Posterior vena cava (tissue), 2 donors: Measurements from ENCODE around the gene UNC119B. TPM values are rescaled to one million over a fixed set of nuclear protein-coding genes. Genes with fewer than 3 reads are reported as not detected.

Experiments
- DNase-seq: peaks from one replicate; pipeline ENCODE4 v3.0.0-alpha.2; 2020; ENCODE audit warnings: low spot score
- intact Hi-C, 2 donors: fragments of 100-400 bp; cut with DNase I; formaldehyde crosslinking; loops; one replicate each; pipeline versions ENCODE4 v1.14.1 to v1.14.2; 2022 to 2023
- total RNA-seq, 2 donors: library from RNA; stranded (reverse); fragmentation: NEBNext Ultra II Directional; extraction: Animal tissue kit (Norgen Biotek cat#: 25700); gene quantifications; one replicate each; pipeline ENCODE4 v1.2.1, GENCODE V29; 2021
- donor health status: DM: yes; HTN: yes; CAD: no.
- donor health status: DM: yes; HTN: yes; CAD: no.

Gene UNC119B
- total RNA-seq, 2 donors from 2014 or later = 20.6 to 21.3 TPM

DNA sequence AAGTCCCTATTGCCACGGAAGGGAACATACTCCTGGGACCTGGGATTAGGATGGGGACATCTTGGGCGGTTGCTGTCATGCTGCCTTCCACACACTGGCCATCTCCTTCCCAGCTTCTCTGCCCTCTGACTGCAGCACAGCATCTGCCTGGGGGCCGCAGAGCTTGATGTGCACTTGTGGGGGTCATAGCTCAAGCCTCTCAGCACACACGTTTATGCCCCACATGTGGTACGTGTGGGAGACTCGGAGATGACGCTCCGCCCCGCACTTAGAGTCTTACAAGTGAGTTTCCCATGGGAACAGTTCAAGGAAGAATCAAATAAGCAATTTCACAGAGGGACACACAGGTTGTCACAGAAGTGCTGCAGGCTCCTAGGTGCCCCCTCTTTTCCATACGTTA, 24.0 kb downstream of the UNC119B start:
- peak; percentile 64 for DNase-seq
- intact Hi-C loops = no loop called here

DNA sequence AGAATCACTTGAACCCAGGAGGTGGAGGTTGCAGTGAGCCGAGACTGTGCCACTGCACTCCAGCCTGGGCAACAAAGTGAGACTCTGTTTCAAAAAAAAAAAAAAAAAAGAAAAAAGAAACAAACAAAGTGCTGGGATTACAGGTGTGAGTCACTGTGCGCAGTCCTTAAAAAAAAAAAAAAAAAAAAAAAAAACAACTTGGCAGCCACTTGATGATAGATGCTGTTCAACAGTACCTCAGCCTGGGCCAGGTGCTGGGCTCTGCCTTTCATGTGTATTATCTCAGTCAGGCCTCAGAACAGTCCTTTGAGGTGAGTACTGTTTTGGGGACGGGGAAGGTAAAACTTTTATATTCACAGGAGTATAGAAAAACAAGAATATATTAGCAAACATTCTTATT, 24.9 kb downstream of the UNC119B start:
- DNase-seq = no peak
- intact Hi-C loops = no loop called here

DNA sequence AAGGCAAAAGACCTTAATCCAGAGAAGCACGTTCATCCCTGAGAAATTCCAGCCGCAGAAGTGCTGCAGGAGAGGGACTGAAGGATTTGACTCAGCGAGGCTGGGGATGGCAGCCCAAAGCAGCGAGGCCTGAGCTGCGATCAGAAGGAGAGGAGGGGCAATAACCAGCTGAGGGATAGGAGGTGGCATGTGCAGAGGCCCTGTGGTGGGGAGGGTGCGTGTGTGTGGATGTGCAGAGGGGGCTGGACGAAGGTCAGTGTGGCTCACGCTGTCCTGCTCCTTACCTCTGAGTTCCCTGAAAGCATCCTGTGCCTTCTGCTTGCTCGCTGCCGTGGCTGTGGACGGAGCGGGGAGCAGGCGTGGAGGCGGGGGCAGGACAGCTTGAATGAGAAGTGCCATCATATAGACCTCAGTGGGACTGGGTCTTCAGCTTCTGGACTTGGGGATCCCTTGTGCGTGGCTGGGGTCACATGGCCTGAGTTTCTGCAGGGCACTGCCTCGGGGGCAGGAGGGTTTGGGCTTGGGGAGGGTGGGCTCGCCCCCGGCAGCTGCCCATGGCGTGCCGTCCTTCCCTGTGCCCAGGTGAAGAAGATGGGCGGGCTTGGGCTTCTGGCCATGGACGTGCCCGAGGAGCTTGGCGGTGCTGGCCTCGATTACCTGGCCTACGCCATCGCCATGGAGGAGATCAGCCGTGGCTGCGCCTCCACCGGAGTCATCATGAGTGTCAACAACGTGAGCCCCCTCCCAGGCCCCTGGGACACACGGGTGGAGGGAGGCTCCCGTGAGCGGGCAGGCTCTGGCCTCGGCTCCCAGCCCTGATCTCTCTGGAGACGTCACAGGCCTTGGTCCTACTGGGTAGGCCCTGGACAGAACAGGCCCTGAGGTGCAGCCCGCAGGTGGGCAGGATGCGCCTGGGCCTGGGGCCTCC, 26.4 kb downstream of the UNC119B start:
- peak; percentile 82 for DNase-seq
- intact Hi-C loops = no loop called here

DNA sequence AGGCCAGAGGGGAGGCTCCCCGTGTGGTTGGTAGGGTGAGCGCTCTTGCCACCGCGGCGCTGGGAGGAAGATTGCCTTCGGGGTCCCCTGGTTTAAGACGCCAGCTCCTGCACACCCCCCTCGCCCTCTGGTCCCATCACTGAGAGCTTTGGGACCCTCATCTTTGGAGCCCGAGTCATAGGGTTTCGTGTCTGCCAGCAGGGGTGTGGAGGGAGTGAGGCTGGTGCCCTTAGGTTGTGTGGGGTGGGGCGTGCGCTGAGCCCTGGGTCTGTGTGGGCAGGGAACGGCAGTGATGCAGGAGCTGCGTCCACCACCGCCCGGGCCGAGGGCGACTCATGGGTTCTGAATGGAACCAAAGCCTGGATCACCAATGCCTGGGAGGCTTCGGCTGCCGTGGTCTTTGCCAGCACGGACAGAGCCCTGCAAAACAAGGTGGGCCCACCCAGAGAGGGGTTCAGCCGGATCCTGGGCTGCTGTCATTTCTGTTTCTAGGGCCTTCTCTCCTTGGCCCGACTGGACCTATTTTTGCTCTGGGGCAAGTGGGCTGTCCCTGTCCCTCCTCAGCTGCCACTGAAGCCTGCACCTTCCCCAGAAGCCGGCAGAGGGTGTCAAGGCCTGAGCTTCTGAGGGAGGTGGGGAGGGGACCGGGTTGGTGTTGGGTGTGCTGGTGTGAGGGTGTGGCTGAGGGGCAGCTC, 27.4 kb downstream of the UNC119B start:
- peak; percentile 75 for DNase-seq
- intact Hi-C loops = no loop called here

DNA sequence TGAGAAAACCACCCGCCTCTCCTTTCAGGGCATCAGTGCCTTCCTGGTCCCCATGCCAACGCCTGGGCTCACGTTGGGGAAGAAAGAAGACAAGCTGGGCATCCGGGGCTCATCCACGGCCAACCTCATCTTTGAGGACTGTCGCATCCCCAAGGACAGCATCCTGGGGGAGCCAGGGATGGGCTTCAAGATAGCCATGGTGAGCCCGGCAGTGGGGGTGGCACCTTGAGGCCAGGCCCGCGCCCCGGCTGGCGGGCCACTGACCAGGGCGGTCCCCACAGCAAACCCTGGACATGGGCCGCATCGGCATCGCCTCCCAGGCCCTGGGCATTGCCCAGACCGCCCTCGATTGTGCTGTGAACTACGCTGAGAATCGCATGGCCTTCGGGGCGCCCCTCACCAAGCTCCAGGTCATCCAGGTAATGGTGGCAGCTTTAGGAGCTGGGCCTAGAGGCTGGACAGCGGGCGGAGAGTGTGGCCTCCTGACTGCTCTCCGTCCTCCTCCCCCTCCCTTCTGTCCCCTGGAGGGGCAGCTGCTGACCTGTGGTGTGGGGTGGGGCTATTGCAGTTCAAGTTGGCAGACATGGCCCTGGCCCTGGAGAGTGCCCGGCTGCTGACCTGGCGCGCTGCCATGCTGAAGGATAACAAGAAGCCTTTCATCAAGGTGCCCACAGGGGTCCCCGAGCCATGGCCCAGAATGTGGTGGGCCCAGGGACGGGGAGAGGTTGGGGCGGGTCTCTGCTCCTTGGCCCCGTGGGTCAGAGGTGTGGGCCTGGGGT, 28.2 kb downstream of the UNC119B start:
- intact Hi-C loops = no loop called here
- DNase-seq = peak; percentile 76

DNA sequence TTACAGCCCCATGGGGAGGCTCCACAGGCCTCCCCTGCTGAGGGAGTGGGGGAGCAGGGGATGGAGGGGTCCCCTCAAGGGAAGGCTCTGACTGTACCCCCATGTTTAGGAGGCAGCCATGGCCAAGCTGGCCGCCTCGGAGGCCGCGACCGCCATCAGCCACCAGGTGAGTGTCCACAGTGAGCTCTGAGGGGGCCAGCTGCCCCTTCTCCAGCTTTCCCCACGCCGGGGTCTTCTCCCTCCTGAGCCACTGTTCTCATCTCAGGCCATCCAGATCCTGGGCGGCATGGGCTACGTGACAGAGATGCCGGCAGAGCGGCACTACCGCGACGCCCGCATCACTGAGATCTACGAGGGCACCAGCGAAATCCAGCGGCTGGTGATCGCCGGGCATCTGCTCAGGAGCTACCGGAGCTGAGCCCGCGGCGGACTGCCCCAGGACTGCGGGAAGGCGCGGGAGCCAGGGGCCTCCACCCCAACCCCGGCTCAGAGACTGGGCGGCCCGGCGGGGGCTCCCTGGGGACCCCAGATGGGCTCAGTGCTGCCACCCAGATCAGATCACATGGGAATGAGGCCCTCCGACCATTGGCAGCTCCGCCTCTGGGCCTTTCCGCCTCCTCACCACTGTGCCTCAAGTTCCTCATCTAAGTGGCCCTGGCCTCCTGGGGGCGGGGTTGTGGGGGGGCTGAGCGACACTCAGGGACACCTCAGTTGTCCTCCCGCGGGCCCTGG, 28.9 kb downstream of the UNC119B start:
- intact Hi-C loops = no loop called here
- DNase-seq = peak; percentile 73

DNA sequence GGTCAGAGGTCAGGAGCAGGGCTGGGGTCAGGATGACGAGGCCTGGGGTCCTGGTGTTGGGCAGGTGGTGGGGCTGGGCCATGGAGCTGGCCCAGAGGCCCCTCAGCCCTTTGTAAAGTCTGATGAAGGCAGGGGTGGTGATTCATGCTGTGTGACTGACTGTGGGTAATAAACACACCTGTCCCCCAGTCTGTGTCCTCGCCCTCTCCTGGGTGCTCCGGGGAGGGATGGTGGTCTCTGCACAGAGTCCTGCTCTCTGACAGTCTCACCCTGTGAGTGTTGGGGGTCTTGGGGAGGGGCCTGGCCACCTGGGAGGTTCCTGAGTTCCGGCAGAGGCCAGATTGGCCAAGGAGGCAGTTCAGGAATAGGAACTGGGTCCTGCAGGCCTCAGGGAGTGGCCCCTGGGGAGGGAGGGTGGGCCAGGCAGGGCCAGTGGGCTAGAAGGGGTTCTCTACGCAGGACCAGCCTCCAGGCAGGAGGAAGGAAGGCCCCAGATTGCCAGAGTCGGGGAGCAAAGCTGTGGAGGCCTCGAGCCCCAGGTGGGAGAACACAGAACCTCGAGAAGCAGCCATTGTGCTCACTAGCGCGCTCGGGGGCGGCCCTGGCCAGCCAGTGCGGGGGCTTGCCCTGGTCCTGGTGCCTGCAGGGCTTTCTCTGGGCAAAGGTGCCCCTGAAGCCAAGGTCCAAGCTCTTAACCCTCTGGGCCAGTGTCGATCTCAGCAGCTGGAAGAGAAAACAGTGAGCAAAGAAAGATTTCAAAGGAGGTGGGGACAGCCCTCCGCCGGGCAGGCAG, 29.8 kb downstream of the UNC119B start:
- DNase-seq = peak; percentile 71
- intact Hi-C loops = loop anchor here in 1 of 2 donors (10.0 kb wide), 1 partner anchor 225 kb away; no protein-coding TSS in a partner anchor

DNA sequence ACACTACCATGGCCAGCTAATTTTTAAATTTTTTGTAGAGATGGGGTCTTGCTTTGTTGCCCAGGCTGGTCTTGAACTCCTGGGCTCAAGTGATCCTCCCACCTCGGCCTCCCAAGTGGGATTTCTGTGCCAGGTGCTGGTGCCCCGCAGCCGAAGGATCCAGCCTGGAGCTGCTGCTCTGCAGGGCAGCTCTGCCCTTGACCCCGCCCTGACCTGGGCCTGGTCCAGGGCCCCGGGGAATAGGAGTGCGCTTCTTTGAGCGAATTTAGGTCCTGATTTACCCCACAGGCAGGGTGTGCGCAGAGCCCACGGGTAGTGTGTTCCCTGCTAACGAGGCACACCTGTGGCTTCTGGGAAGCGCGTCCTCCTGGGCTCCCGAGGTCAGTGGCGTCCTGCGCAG, 30.6 kb downstream of the UNC119B start:
- peak; percentile 47 for DNase-seq

DNA sequence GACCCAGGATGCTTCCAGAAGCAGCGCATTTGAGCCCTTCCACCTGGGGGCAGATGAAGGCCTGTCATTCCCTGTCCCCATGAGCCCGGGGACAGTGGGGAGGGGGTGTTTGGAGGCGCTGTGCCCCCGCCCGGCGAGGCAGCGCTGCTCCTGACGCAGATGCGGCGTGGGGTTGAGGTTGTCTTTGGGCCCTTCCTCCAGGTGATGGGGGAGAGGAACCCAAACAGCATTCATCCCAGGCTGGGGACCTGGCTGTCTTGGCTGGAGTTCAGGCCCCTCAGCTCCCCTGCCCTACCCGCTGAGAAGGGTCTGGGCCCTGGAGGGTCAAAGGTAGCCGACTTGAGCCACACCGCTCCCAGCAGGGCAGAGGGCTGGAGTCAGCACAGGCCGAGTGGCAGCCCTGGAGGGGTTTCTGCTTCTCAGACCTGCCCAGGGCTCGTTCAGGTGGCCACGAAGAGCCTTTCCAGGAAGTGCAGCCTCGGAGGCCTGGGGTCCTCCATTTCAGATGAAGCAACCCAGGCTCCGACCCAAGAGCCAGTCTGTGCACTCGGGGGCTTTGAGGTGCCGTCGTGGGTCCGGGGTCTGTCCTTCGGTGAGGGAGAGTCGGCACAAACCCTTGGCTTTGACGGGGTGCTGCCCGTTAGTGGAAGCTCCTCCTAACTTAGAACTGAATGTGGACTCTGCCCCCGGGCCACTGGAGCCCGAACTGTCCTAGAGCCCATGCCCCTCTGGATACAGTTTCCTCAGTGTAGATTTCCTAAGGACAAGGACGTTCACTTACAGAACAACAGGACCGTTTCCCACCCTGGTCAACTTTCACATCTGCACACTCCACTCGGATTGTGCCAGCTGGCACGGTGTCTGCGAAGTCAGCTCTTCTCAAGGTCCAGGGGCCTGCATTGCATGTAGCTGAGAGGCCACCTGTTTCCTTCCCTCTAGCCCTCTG, 31.5 kb downstream of the UNC119B start:
- intact Hi-C loops = loop anchor here in 1 of 2 donors (10.0 kb wide), 1 partner anchor 223 kb away; no protein-coding TSS in a partner anchor

More for the DNA sequence above, 30.6 kb downstream of the UNC119B start:
- intact Hi-C loops = loop anchor here in 1 of 2 donors (10.0 kb wide), 1 partner anchor 224 kb away; no protein-coding TSS in a partner anchor

DNA sequence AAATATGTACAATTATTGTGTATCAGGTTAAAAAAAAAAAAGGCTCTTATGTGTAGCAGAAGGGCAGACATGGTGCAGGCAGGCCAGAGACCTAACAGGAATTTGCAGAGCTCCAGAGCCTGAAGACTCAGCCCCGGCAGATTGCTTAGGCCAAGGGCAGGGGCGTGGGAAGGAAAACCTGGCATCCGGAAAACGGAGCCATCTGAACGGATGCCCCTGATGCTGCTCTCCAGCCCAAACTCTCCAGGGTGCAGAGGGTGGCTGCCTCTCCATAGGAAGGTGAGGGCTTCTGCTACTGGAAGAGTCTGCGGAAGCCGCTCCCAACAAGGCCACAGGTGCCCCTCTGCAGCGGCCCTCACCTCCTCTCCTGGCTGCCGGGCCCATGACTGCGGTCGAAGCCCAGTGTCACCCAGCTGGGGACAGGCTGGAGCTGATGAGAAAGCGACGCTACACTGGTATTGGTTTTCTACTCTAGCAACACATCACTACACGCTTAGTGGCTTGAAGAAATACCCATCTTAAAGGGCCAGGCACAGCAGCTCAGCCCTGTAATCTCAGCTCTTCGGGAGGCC, 34.8 kb downstream of the UNC119B start:
- no peak for DNase-seq
- intact Hi-C loops = loop anchor here in 1 of 2 donors (10.0 kb wide), 1 partner anchor 220 kb away; no protein-coding TSS in a partner anchor

More for the DNA sequence above, 31.5 kb downstream of the UNC119B start:
- DNase-seq = peak; percentile 76

DNA sequence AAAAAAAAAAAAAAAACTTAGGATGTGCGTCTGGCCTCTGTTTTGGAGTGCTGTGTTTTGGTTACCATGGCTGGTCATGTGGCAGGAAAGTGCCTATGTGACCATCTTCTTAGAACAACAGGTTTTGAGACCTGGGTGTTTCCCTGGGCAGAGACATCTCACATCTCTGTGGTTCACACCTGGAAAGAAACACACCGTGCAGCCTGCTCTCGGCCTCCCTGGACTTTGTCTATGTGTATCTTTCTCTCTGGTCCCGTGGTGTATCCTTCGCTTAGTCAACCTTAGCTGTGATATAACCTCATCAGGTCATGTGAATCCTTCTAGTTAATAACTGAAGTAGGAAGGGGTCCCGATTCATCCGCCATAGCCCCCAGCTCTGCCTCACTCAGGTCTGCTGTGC, 38.0 kb downstream of the UNC119B start:
- intact Hi-C loops = loop anchor here in 1 of 2 donors (10.0 kb wide), 1 partner anchor 217 kb away; no protein-coding TSS in a partner anchor
- no peak for DNase-seq

DNA sequence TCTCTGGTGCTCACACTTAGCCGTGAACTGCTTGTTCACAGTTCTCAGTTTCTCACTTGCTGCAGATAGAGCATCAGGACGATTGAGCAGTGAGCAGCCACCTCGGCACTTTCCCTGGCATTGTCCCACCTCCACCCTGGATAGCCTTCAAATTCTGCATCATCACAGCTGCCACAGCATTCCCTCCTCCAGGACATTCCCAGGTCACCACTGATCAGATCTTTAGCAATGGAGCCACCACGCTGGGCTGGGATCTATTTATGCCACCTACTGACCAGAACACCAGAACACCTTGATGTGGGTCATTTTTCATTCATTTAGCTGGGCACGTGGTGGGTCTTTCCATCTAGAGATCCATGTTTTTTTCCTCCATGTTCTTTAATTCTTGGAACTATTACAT, 39.0 kb downstream of the UNC119B start:
- DNase-seq = no peak
- intact Hi-C loops = loop anchor here in 1 of 2 donors (10.0 kb wide), 1 partner anchor 216 kb away; no protein-coding TSS in a partner anchor

DNA sequence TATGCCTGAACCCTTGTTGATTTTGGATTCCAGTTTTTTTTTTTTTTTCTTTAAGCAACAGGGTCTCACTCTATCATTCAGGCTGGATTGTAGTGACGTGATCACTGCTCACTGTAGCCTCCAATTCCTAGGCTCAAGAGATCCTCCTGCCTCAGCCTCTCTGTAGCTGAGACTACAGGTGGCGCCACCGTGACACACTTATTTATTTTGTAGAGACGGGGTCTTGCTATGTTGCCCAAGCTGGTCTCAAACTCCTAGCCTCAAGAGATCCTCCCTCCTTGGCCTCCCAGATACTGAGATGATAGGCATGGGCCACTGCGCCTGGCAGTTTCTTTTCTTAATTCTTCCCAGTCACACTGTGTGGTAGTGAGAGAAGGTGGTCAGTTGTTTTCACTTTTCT, 40.5 kb downstream of the UNC119B start:
- DNase-seq = no peak
- intact Hi-C loops = no loop called here

DNA sequence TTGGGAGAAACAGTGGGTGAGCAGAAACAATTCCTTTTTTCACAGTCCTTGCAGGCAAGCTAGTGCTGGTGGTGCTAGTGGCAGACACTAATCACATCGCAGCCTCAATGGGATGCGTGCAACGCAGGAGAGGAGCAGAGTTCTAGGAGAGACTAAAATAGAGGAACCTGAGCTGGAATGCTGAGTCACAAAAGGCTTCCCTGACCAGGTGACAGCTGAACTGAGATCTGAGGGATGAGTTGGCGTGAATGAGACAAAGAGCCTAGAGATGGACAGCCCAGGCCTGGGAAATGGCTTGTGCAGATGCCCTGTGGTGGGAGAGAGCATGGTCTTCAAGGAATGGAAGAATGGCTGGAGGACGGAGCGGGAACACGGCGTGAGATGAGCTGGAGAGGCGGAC, 41.1 kb downstream of the UNC119B start:
- intact Hi-C loops = no loop called here
- DNase-seq = no peak

DNA sequence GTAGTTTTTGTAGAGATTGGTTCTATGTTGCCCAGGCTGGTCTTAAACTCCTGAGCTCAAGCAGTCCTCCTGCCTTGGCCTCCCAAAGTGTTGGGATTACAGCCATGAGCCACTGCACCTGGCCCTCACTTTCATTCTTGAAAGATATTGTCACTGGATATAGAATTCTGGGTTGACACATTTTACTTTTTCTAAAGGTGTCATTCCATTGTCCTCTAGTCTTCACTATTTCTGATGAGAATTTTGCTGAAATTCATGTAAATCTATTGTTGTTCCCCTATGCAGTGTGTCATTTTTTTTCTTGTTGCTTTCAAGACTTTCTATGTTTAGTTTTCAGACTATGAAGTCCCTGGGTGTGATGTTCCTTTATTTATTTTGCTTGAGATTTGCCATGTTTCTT, 44.5 kb downstream of the UNC119B start:
- intact Hi-C loops = no loop called here
- no peak for DNase-seq

DNA sequence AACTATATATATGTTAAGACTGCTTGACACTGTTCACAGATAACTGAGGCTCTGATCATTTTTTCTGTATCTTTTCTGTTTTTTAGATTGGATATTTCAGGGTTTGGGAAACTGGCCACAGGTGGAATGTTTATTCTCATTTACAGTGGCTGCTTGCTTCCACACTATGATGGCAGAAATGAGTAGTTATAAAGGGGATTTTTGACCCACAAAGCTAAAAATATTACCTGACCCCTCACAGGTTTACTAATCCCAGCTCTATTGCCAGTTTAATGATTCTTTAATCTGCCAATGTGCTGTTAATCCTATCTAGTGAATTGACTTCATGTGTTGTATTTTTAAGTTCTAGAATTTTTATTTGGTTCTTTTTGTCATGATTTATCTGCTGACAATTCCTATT, 45.0 kb downstream of the UNC119B start:
- DNase-seq = no peak
- intact Hi-C loops = no loop called here
